GM19035 (cell line): Measurements from ENCODE around the gene STAG2.
"Not testable (repeated sequence)": the region's sequence is repeated elsewhere in the genome, so short reads cannot be mapped to it uniquely, and the experiment has no call there.

Source experiments
- ATAC-seq: cut with Tn5 transposase; IDR thresholded peaks from one replicate; pipeline ENCODE4 v1.9.1; 2021; ENCODE audit not compliant: unreplicated experiment

The STAG2 gene

DNA sequence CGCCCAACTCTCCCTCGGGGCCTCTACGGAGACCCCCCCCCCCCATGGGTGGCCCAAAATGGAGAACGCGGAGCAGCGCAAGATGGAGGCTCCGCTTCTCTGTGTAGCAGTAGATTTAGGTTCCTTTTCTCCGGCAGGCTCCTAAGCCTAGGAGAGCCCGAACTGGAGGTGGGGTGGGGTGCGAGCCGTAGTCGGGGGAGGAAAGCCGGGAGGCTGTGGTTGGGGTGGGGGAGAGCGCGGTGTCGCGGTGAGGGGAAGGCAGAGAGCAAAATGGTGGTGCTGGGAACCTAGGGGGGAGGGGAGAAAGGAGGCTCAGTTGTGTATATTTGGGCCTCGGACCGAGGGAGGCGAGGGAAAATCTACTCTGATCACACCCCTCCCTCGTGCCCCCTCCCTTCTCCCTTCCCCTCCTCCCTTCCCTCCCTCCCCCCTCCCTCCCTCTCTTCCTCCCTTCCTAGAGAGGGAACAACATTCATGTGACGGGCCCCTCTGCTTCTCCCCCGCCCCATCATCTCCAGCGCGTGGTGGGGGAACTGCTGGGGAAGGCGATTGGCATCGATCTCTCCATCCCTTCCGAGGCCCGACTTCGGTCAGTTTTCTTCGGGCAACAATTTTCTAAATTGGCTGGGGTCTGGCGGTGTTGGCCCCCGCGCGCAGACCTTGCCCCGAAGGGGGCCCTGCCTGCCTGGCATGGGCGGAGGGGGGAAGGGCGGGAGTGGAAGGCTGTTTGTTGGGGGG lies at the start of gene STAG2:
Gene STAG2 (plus strand): TSS at position 439 of the 738 bp plus-strand sequence. CDS start 60,922 bp downstream, outside the sequence.
- no peak for ATAC-seq

DNA sequence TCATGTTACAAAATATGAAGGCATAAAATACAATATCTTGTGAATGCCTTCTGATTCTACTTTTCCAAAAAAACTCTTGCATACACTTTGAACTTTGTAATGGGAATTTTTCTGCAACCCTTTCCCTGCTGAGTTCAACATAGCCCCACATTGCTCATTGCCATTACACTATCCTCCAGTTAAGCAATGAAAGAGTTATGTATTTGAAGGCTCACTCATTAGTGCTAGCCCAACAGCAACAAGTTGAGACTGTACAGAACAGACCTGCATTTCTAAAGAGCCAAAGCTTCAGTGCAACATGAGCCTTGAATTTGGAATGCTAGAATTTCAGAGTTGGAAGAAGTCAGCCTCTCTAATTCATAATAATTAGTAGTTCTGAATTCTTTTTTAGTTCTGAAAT lies 44.4 kb upstream of the STAG2 start:
- ATAC-seq = no peak

GRCh38 chrX:123918106-123918721 lies 43.3 kb upstream of the STAG2 start:
- no peak for ATAC-seq

GRCh38 chrX:123920105-123920785 lies 41.3 kb upstream of the STAG2 start:
- ATAC-seq = no peak

DNA sequence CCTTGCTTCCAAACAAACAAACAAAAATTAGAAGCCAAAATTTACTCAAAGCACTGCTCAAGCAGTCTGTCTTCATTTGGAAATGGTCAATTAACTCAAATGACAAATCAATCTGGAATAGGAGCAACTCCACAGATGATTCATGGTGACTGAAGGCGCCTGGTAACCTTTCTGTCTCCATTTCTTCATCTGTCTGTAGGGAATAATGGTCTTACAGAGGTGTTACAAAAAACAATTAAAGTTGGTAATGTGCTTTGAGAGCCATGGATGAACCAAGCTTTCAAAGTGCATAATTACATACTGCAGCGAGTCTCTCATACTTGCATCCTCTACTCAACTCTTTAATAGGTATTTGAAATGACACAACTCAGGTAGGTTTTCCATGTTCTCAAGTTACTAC lies 38.3 kb upstream of the STAG2 start:
- no peak for ATAC-seq

- ATAC-seq = no peak
Measured at GRCh38 chrX:123924186-123924585, 37.3 kb upstream of the STAG2 start.

DNA sequence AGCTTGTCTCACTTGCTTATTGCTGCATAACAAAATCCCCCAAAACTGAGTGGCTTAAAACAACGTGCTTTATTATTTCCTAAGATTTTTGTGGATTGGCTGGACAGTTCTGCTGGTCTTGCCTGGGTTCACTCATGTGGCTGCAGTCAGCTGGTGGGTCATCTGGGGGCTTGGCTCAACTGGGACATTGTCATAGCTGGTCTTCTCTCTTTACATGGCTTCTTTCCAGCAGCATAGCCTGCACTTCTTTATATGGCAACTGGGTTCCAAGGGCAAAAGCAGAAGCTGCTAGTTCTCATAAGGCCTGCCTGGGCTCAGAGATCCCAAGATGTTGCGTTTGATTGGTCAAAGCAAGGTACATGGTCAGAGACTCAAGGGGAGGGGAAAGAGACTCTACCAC lies 33.7 kb upstream of the STAG2 start:
- no peak for ATAC-seq

GRCh38 chrX:123932055-123932454 lies 29.5 kb upstream of the STAG2 start:
- not testable (repeated sequence) for ATAC-seq

DNA sequence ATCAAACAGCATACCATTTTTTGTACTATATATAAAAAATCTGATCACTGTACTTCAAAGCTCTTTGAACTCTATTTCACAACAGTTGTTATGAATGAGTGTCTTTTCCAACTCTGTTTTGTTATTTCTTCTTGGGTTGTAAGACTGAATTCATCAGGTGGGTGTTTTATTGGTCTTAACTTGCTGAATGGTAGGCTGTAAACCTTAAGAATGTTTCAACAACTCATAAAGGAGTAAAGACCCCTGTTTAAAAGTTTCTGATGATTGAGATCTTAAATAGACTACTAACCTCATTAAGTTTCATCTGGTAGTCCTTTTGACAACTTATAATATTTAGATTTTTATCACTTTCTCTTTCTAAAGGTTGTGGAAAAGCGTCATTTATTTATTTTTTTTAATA lies 18.4 kb upstream of the STAG2 start:
- ATAC-seq = no peak

DNA sequence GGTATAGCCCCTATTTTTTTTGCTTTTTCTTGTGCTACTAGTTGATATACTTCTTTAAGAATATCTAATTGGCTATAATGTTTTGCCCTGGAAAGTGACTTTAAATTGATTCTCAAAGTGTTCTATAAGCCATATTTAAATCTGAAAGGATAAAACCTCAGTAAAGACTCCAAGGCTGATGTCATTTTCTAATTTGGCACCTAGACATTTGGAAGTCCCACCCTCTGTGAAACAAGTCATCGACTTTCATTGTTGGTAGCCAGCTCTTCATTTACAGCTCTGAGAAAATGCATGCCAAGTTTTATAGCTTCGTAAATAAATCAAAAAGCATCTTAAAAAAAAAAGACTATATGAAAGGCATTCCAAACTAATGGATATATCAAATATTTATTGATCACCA lies 18.0 kb upstream of the STAG2 start:
- ATAC-seq = no peak

DNA sequence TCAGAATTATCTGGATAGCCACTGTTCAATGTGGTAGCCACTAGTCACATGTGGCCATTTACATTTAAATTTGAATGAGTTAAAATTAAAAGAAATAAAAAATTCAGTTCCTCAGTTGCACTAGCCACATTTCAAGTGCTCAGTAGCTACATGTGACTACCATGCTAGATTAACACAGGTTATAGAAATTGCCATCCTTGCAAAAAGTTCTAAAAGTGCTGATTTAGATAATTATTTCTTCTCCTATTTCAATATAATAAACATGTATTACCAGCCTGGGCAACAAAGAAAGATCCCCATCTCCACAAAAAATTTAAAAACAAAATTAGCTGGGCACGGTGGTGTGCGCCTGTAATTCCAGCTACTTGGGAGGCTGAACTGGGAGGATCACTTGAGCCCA lies 11.7 kb upstream of the STAG2 start:
- no peak for ATAC-seq

DNA sequence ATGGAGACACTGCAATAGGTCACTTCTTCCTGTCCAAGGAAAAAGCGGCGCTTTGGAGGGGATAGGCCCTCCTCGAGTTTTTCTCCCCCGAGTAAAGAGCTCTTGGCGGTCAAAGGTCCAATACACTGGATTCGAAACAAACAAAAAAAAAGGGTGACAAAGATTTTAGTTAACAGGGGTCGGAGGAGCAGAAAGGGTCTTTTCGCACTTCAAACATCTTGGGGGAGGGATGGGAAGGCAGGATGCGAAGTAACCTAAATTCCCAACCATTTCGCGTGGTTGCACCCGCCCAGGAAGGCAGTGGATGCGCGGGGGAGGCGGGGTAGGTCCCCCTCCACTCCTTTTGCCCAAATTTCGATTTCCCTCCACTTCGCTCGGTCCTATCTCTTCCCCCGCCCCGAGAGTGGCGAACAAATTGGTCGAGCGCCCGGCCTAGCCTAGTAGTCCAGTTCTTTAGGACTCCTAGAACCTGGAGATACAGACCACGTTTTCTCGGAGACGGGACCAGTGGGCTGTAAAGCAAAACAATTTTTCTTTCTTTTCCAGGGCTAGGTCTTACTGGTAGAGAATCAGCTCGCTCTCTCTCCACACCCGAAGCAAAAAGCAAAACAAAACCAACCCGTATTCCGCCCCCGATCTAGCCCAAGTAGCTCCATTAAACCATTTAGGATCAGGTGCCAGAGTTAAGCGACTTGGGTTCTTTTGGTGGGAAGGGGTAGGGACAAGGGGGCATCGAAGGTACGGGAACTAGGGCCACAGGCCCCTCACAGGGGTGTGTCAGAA lies 2.0 kb upstream of the STAG2 start:
- peak; percentile 1 for ATAC-seq

- ATAC-seq = no peak
Measured at GRCh38 chrX:123960956-123961267, 594 bp upstream of the STAG2 start.

DNA sequence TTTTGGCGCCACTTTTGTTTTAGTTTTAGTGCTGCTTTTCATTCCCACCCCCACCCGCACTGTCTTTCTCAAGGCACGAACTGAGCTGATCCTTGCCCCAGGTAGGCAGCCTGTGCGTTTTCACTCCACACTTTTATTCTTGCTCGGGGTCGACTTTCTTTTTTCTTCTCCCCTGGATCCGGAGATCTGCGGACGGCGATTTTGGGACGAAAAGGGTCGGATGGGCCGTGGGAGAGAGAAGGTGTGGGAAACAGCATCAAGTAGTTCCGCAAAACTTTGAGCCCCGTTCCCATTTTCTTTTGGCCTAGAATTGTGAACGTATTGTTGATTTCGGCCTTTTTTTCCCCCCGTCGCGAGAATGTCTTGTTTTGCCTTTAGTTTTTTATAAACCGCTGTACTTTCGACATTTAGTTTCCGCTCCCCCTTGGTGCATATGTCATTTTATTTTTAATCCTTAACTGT lies 531 bp downstream of the STAG2 start:
- ATAC-seq = no peak

GRCh38 chrX:123962794-123963373 lies 1.4 kb downstream of the STAG2 start:
- ATAC-seq = peak; percentile 50

- ATAC-seq = no peak
Measured at GRCh38 chrX:123964156-123964834, 2.8 kb downstream of the STAG2 start.

DNA sequence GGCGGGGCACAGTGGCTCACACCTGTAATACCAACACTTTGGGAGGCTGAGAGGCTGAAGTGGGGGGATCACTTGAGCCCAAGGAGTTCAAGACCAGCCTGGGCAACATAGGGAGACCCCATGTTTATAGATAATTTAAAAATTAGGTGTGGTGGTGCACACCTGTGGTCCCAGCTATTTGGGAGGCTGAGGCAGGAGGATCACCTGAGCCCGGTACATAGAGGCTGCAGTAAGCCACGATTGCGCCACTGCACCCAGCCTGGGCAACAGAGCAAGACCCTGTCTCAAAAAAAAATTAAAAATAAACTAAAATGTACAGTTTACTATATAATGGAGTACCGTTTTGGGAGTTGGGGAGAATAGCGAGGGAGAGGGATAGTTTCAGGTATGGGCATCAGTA lies 4.2 kb downstream of the STAG2 start:
- ATAC-seq = no peak

DNA sequence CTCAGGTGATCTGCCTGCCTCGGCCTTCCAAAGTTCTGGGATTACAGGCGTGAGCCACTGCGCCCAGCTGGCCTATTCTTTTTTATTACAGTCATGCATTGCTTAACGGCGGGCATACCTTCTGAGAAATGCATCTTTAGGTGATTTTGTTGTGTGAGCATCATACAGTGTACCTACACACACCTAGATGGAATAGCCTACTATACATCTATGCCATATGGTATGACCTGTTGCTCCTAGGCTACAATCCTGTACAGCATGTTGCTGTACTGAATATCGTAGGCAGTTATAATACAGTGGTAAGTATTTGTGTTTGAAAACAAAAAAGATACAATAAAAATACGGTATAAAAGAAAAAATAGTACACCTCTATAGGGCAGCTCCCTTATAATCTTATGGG lies 6.0 kb downstream of the STAG2 start:
- ATAC-seq = no peak

GRCh38 chrX:123968383-123969050 lies 7.0 kb downstream of the STAG2 start:
- ATAC-seq = no peak

DNA sequence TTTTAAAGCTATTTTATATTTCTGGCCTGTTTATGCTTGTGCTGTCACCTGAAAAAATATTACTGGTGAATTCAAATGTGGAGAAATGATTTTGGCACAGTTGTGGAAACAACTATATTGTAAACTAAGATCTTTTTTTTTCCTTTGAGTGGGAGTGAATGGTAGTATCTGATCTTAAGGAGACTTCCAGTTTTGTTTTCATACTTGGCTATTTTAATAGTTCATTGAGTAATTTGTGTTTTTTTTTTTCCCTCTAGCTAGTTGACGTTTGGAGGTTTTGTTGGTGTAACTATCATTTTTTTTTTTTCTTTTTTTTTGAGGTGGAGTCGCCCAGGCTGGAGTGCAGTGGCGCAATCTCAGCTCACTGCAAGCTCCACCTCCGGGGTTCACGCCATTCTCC lies 10.5 kb downstream of the STAG2 start:
- ATAC-seq = no peak
